A204.1 (cell line): ENCODE measurements around the gene ALDH3B1.

Experiments used
- FAIRE-seq: peaks from 2 replicates; lab custom pipeline; 2012; peaks lifted over from hg19 to GRCh38; lab: Jason Lieb, UNC

The ALDH3B1 gene

DNA sequence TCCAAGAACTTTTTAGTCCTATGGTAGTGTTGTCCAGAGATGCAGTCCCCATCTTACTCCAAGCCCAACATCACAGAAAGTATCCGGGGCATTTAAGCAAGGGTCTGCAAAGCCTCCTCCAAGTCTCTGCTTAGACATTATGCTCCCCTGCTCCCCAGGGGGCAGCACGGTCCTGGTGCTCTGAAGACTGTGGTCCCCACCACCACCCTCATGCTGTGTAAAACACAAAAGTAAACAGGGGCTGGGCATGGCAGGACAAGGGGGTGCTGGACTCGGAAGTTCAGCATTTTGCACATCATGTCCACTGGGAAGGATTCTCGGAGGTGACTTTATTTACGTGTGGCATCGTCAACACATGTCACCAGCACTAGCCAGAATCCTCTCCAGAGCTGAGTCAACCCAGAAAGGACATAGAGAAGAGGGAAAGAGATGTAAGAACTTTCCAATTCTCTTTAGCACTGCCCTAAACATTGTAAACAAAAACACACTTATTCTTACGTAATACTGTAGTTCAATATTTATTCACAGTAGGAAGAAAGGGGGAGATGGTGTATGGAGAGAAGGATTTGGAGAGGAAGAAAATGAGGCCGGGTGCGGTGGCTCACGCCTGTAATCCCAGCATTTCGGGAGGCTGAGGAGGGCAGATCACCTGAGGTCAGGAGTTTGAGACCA lies 66.4 kb downstream of the ALDH3B1 start:
- no peak for FAIRE-seq

DNA sequence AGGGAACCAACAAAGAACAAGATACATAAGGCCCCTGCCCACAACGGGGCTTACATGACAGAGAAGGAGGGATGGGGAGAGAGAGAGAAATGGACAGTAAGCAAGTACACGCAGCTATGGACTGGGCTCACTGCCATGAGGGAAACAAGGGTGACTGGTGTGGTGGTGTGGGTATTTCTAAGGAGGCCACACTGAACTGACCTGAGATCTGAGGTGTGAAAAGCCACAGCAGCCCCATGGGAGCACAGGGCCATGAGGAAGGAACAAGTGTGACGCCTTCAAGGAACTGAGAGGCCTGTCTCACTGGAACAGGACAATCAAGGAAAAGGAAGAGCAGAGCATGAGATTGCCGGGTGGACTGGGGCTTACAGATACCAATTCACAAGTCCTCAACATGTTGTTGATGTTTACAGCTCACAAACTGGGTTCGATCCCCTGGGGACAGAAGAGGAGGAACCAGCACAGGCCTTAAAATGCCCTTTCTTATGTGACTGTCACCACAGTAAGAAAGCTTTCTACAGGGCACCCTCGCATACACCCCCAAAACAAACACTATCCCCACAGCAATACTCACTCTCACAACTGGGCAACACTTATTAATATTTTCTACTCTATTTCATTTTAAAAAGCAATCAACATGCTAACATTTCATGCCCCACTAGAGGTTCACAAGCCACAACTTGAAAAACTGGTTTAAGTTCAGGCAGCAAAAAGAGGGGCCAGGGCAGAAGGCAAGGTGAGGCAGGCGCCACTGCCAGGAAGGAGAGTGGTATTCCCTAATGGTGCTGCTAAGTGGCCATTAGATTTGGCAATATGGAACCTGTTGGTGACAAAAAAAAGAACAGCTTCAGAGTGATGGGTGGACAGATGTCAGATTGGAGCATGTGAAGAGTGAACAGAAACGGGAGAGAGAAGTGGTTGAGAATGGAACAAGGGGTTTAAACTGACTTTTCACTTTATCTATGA lies 67.8 kb downstream of the ALDH3B1 start:
- no peak for FAIRE-seq
